Measurements from ENCODE around the gene PPP6R2. TPM values are rescaled to one million over a fixed set of nuclear protein-coding genes. Genes with fewer than 3 reads are reported as not detected.

Gene PPP6R2
- polyA plus RNA-seq, 3 donors from 2014 or later: 13.5 to 43.5 (median 19.6) TPM

- no peak overlapping the region for H3K27ac Mint-ChIP-seq
- peaks cover 2 to 9% (median 5%) of the 10 kb centered on the region in 3 donors for H3K27me3 Mint-ChIP-seq (ENCODE audit: low read depth in 3 of 3)
- no peak overlapping the region for H3K4me3 Mint-ChIP-seq
- H3K9me3 Mint-ChIP-seq: no peaks in the 10 kb centered on the region
- H3K36me3 Mint-ChIP-seq: no peaks in the 10 kb centered on the region
- DNase-seq: no peak
- no peaks in the 10 kb centered on the region for H3K4me1 Mint-ChIP-seq
Measured at GRCh38 chr22:50302041-50302541, 41.0 kb upstream of the PPP6R2 start.

- no peak for DNase-seq
- H3K27me3 Mint-ChIP-seq (ENCODE audit: low read depth in 3 of 3): peaks cover 2 to 6% (median 5%) of the 10 kb centered on the region in 3 donors
- H3K36me3 Mint-ChIP-seq: no peaks in the 10 kb centered on the region
- H3K9me3 Mint-ChIP-seq: no peaks in the 10 kb centered on the region
- peak overlapping the region in 1 of 6 donors; percentile 50 for H3K27ac Mint-ChIP-seq
- no peaks in the 10 kb centered on the region for H3K4me1 Mint-ChIP-seq
- H3K4me3 Mint-ChIP-seq: no peak overlapping the region
Measured at GRCh38 chr22:50302564-50302963, 40.6 kb upstream of the PPP6R2 start.

GRCh38 chr22:50303515-50303847, 39.6 kb upstream of the PPP6R2 start:
- Mint-ChIP-seq H3K27me3 (ENCODE audit: low read depth in 3 of 3) (peaks cover 2 to 6% (median 3%) of the 10 kb centered on the region in 3 donors), H3K36me3 (no peaks in the 10 kb centered on the region), H3K9me3 (no peaks in the 10 kb centered on the region), H3K27ac (no peak overlapping the region), H3K4me1 (no peaks in the 10 kb centered on the region), H3K4me3 (no peak overlapping the region)
- no peak for DNase-seq

GRCh38 chr22:50303848-50304527, 39.1 kb upstream of the PPP6R2 start:
- Mint-ChIP-seq H3K27me3 (ENCODE audit: low read depth in 3 of 3) (peaks cover 2 to 6% (median 3%) of the 10 kb centered on the region in 3 donors), H3K4me1 (peaks cover 0 to 3% of the 10 kb centered on the region in 2 donors), H3K36me3 (no peaks in the 10 kb centered on the region), H3K9me3 (no peaks in the 10 kb centered on the region), H3K27ac (no peak overlapping the region), H3K4me3 (no peak overlapping the region)
- no peak for DNase-seq

- no peaks in the 10 kb centered on the region for H3K36me3 Mint-ChIP-seq
- H3K4me1 Mint-ChIP-seq: peaks cover 0 to 3% of the 10 kb centered on the region in 2 donors
- H3K27ac Mint-ChIP-seq: no peak overlapping the region
- H3K9me3 Mint-ChIP-seq: no peaks in the 10 kb centered on the region
- DNase-seq: no peak
- H3K27me3 Mint-ChIP-seq (ENCODE audit: low read depth in 3 of 3): peaks cover 2 to 6% (median 3%) of the 10 kb centered on the region in 3 donors
- peak overlapping the region in 1 of 5 donors; percentile 6 for H3K4me3 Mint-ChIP-seq
Measured at GRCh38 chr22:50304528-50305392, 38.4 kb upstream of the PPP6R2 start.

GRCh38 chr22:50305393-50305922, 37.7 kb upstream of the PPP6R2 start:
- no peak overlapping the region for H3K27ac Mint-ChIP-seq
- DNase-seq: no peak

GRCh38 chr22:50305923-50306566, 37.1 kb upstream of the PPP6R2 start:
- H3K27ac Mint-ChIP-seq: no peak overlapping the region
- DNase-seq: no peak
- H3K4me1 Mint-ChIP-seq: peaks cover 0 to 3% of the 10 kb centered on the region in 2 donors
- no peaks in the 10 kb centered on the region for H3K36me3 Mint-ChIP-seq
- H3K27me3 Mint-ChIP-seq (ENCODE audit: low read depth in 3 of 3): peaks cover 2 to 4% (median 3%) of the 10 kb centered on the region in 3 donors
- H3K4me3 Mint-ChIP-seq: peak overlapping the region in 4 of 5 donors; percentile 7 to 41 (median 20)
- H3K9me3 Mint-ChIP-seq: no peaks in the 10 kb centered on the region

More at GRCh38 chr22:50305393-50305922, 37.7 kb upstream of the PPP6R2 start:
- no peaks in the 10 kb centered on the region for H3K36me3 Mint-ChIP-seq
- peaks cover 2 to 6% (median 3%) of the 10 kb centered on the region in 3 donors for H3K27me3 Mint-ChIP-seq (ENCODE audit: low read depth in 3 of 3)
- H3K9me3 Mint-ChIP-seq: no peaks in the 10 kb centered on the region
- H3K4me3 Mint-ChIP-seq: no peak overlapping the region
- H3K4me1 Mint-ChIP-seq: peaks cover 0 to 3% of the 10 kb centered on the region in 2 donors

- DNase-seq: peak; percentile 26 to 33 (median 26)
- Mint-ChIP-seq H3K27ac (no peak within 1 kb of the TSS), H3K27me3 (ENCODE audit: low read depth in 3 of 3) (peaks cover 2 to 3% (median 3%) of the 10 kb centered on the region in 3 donors), H3K9me3 (no peaks in the 10 kb centered on the region), H3K36me3 (no peaks in the 10 kb centered on the region), H3K4me1 (peaks cover 0 to 3% of the 10 kb centered on the region in 2 donors), H3K4me3 (peak within 1 kb of the TSS in 2 of 5 donors; percentile 49 to 50)
Measured at GRCh38 chr22:50306753-50307749, 36.1 kb upstream of the PPP6R2 start, which contains the start of gene PLXNB2. Gene PLXNB2 (minus strand): TSS chr22:50307646. CDS start chr22:50290584, 17,062 bp downstream.

GRCh38 chr22:50307890-50308596, 35.1 kb upstream of the PPP6R2 start:
- Mint-ChIP-seq H3K36me3 (no peaks in the 10 kb centered on the region), H3K27ac (no peak overlapping the region), H3K4me3 (peak overlapping the region in 2 of 5 donors; percentile 49 to 50), H3K4me1 (peaks cover 0 to 3% of the 10 kb centered on the region in 2 donors), H3K9me3 (no peaks in the 10 kb centered on the region), H3K27me3 (ENCODE audit: low read depth in 3 of 3) (peaks cover 0 to 3% (median 2%) of the 10 kb centered on the region in 3 donors)
- no peak for DNase-seq

GRCh38 chr22:50308597-50308935, 34.6 kb upstream of the PPP6R2 start:
- Mint-ChIP-seq H3K4me1 (peaks cover 0 to 3% of the 10 kb centered on the region in 2 donors), H3K27ac (peak overlapping the region in 1 of 6 donors; percentile 64), H3K36me3 (no peaks in the 10 kb centered on the region), H3K4me3 (peak overlapping the region in 4 of 5 donors; percentile 5 to 59 (median 27)), H3K27me3 (ENCODE audit: low read depth in 3 of 3) (peaks cover 0 to 3% (median 2%) of the 10 kb centered on the region in 3 donors), H3K9me3 (no peaks in the 10 kb centered on the region)
- no peak for DNase-seq

- H3K27me3 Mint-ChIP-seq (ENCODE audit: low read depth in 3 of 3): peaks cover 0 to 3% (median 2%) of the 10 kb centered on the region in 3 donors
- H3K27ac Mint-ChIP-seq: peak overlapping the region in 1 of 6 donors; percentile 64
- H3K4me3 Mint-ChIP-seq: peak overlapping the region in 2 of 5 donors; percentile 18 to 59
- DNase-seq: no peak
- no peaks in the 10 kb centered on the region for H3K36me3 Mint-ChIP-seq
- H3K4me1 Mint-ChIP-seq: peaks cover 1 to 5% of the 10 kb centered on the region in 2 donors
- H3K9me3 Mint-ChIP-seq: no peaks in the 10 kb centered on the region
Measured at GRCh38 chr22:50308986-50309600, 34.0 kb upstream of the PPP6R2 start.

- no peaks in the 10 kb centered on the region for H3K36me3 Mint-ChIP-seq
- H3K4me1 Mint-ChIP-seq: peaks cover 6 to 10% of the 10 kb centered on the region in 2 donors
- no peak for DNase-seq
- H3K27ac Mint-ChIP-seq: no peak overlapping the region
- H3K27me3 Mint-ChIP-seq (ENCODE audit: low read depth in 3 of 3): peaks cover 0 to 3% (median 1%) of the 10 kb centered on the region in 3 donors
- no peaks in the 10 kb centered on the region for H3K9me3 Mint-ChIP-seq
- no peak overlapping the region for H3K4me3 Mint-ChIP-seq
Measured at GRCh38 chr22:50309601-50309991, 33.5 kb upstream of the PPP6R2 start.

All from immature natural killer cell (primary cell).